Right renal cortex interstitium (tissue), 3 donors: ENCODE data around the gene PLEKHG3. TPM values are rescaled to one million over a fixed set of nuclear protein-coding genes. Genes with fewer than 3 reads are reported as not detected.
"Not testable (repeated sequence)": the region's sequence is repeated elsewhere in the genome, so short reads cannot be mapped to it uniquely, and the experiment has no call there.

Experiments
- DNase-seq, 3 donors: peaks; one replicate each; pipeline ENCODE4 v3.0.0-alpha.2; 2013; ENCODE audit warnings: low read depth in 3 of 3, low spot score in 2 of 3
- polyA plus RNA-seq, 3 donors: library from polyadenylated mRNA; unstranded; fragments of 120-200 nt; gene quantifications; one replicate each; pipeline ENCODE4 v1.2.1, GENCODE V29; 2013; ENCODE audit not compliant: insufficient read length in 3 of 3

PLEKHG3 gene
- 10 to 100 TPM; 84.6 to 90.3 (median 89.6) TPM for polyA plus RNA-seq

GRCh38 chr14:64704143-64704742 lies at the start of gene PLEKHG3:
Gene PLEKHG3 (plus strand): TSS chr14:64704424. CDS start chr14:64727632, 23,208 bp downstream.
- DNase-seq: no peak

- DNase-seq: no peak
Measured at GRCh38 chr14:64654901-64655300, 49.3 kb upstream of the PLEKHG3 start.

GRCh38 chr14:64656986-64657385 lies 47.2 kb upstream of the PLEKHG3 start:
- no peak for DNase-seq

- DNase-seq: no peak
Measured at GRCh38 chr14:64658201-64658600, 46.0 kb upstream of the PLEKHG3 start.

- DNase-seq: not testable (repeated sequence)
Measured at GRCh38 chr14:64658700-64659264, 45.4 kb upstream of the PLEKHG3 start.

- no peak for DNase-seq
Measured at GRCh38 chr14:64659366-64659765, 44.9 kb upstream of the PLEKHG3 start.

GRCh38 chr14:64663174-64663573 lies 41.0 kb upstream of the PLEKHG3 start:
- DNase-seq: no peak

- DNase-seq: no peak
Measured at GRCh38 chr14:64671591-64671990, 32.6 kb upstream of the PLEKHG3 start.

- DNase-seq: no peak
Measured at GRCh38 chr14:64673316-64673715, 30.9 kb upstream of the PLEKHG3 start.

GRCh38 chr14:64673748-64674147 lies 30.5 kb upstream of the PLEKHG3 start:
- DNase-seq: no peak

GRCh38 chr14:64674829-64675228 lies 29.4 kb upstream of the PLEKHG3 start:
- DNase-seq: no peak

- DNase-seq: no peak
Measured at GRCh38 chr14:64675312-64675711, 28.9 kb upstream of the PLEKHG3 start.

- DNase-seq: no peak
Measured at GRCh38 chr14:64676410-64677008, 27.7 kb upstream of the PLEKHG3 start.

- DNase-seq: no peak
Measured at GRCh38 chr14:64680013-64680713, 24.1 kb upstream of the PLEKHG3 start.

- no peak for DNase-seq
Measured at GRCh38 chr14:64680714-64681065, 23.5 kb upstream of the PLEKHG3 start.

GRCh38 chr14:64681796-64682710 lies 22.2 kb upstream of the PLEKHG3 start:
- DNase-seq: no peak

GRCh38 chr14:64682843-64683242 lies 21.4 kb upstream of the PLEKHG3 start:
- DNase-seq: no peak

GRCh38 chr14:64683264-64683663 lies 21.0 kb upstream of the PLEKHG3 start:
- no peak for DNase-seq

GRCh38 chr14:64684091-64684490 lies 20.1 kb upstream of the PLEKHG3 start:
- DNase-seq: no peak

- no peak for DNase-seq
Measured at GRCh38 chr14:64685371-64686281, 18.6 kb upstream of the PLEKHG3 start.
